ENCODE measurements around the gene ROR2.
A peak's percentile ranks its signal among the peaks of the same experiment; 100 is the strongest.
"Not testable (repeated sequence)": the region's sequence is repeated elsewhere in the genome, so short reads cannot be mapped to it uniquely, and the experiment has no call there.

Gene ROR2

GRCh38 chr9:91949946-91950664, at the start of gene ROR2:
Gene ROR2 (minus strand): TSS chr9:91950228.
- DNase-seq (ENCODE audit: low read depth), result peak; percentile 54

GRCh38 chr9:91995000-91995655, 45.1 kb upstream of the ROR2 start:
- DNase-seq (ENCODE audit: low read depth), result no peak

DNA sequence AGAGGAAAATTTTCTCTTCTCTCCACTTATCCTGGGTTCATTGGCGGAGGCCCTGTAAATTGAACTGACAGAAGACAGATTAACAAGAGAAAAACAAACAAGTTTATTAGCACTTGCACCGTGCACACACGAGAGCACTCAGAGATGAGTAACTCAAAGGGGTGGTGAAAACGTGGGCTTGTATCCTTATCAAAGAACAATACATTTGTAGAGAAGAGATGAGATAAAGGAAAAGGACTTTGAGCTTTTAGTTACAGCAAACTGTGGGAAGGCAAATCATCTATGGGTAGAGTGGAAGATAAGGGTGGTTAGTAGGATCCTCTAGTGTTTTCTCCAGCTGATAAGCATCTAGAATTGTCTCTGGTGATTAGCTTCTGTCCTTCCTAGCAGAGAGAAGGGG, 44.4 kb upstream of the ROR2 start:
- no peak for DNase-seq (ENCODE audit: low read depth)

GRCh38 chr9:91992461-91993041, 42.5 kb upstream of the ROR2 start:
- peak; percentile 46 for DNase-seq (ENCODE audit: low read depth)

DNA sequence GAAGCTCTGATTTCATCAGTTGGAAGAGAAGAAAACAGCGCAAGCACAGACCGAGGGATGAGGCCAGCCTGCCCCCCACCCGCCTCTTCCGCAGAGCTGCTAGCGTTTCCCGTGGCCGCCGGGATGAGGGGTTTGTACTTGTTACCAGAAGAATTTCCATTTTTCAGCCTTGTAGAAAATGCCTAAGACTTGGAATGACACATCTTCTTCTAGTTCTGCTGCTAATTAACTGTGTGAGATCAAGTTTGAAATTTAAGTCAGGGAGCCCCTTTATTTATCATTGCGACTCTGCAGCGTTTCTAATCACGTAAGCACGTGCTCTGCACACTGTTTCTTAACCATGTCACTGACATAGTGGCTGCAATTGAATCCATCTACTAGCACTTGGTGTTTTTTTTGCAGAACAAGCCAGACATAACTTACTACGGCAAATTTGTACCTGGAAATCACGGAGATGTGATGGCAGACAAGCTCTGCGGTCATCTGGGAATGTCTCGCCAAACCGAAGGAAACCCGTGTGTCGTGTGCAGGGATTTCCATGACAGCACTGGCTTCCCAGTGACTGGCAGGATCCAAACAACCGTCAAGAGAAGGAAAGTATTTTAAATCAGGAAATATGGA, 41.8 kb upstream of the ROR2 start:
- DNase-seq (ENCODE audit: low read depth), result peak; percentile 9

- DNase-seq (ENCODE audit: low read depth), result no peak
Observed at GRCh38 chr9:91986248-91986647, 36.2 kb upstream of the ROR2 start.

- no peak for DNase-seq (ENCODE audit: low read depth)
Observed at GRCh38 chr9:91985692-91986091, 35.7 kb upstream of the ROR2 start.

DNA sequence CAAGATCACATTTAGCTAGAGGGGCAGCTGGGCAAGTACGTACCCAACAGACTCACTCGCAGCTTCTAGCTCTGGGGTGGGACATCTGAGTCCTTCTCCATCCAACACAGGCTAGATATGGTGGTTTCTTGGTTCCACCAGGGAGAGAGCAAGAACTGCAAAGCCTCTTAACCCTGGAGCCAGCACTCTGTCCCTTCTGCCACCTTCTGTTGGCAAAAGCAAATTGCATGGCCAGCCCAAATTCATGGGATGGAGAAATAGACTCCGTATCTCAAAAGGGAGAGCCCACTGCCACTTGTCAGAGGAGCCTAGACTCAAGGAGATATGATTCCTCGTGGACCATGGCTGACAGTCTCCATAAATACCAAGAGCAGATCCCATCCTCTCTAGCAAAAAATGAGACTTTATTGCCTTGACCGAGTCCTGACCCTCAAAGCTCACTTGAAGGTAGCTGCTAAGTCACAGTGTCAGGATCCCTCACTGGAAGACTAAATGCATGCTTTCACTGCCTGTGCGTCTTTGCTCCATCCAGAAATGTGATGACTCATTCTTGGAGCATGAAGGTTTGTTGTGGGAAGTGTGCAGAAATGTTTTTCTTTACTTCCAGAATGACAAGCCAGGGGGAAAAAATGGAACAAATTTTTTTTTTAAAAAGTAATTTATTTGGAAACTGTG, 28.8 kb upstream of the ROR2 start:
- DNase-seq (ENCODE audit: low read depth), result peak; percentile 76

DNA sequence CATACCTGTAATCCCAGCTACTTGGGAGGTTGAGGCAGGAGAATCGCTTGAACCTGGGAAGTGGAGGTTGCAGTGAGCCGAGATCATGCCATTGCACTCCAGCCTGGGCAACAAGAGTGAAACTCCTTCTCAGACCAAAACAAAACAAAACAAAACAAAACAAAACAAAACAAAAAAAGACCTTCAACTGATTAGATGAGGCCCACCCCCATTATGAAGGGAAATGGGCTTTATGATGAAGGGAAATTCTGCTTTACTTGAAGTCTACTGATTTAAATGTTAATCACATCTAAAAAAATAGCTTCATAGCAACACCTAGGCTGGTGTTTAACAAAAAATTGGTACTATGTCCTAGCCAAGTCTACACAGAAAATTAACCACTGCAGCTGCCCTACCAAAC, 25.2 kb upstream of the ROR2 start:
- not testable (repeated sequence) for DNase-seq (ENCODE audit: low read depth)

GRCh38 chr9:91972711-91973110, 22.7 kb upstream of the ROR2 start:
- no peak for DNase-seq (ENCODE audit: low read depth)

- no peak for DNase-seq (ENCODE audit: low read depth)
Observed at GRCh38 chr9:91972076-91972626, 22.1 kb upstream of the ROR2 start.

GRCh38 chr9:91967259-91967658, 17.2 kb upstream of the ROR2 start:
- no peak for DNase-seq (ENCODE audit: low read depth)

DNA sequence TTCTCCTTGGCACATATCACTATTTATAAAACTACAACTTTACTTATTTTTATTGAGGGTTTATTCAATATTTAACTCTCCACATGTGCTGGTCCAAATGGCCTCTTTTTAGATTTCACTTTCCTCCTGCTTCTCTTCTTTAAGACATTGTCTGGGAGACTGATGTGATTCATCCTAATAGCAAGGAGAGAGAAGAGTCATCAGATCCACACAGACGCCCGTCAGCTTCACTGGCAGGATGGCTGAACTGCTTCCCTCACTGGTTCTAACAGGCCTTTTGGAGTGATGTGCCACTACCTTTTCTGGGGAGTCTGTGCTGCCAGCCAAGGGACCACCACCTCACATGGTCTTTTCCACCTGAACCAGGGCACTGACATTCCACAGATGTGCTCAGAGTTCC, 16.5 kb upstream of the ROR2 start:
- peak; percentile 37 for DNase-seq (ENCODE audit: low read depth)

- DNase-seq (ENCODE audit: low read depth), result no peak
Observed at GRCh38 chr9:91963711-91964240, 13.7 kb upstream of the ROR2 start.

- DNase-seq (ENCODE audit: low read depth), result no peak
Observed at GRCh38 chr9:91960367-91960766, 10.3 kb upstream of the ROR2 start.

DNA sequence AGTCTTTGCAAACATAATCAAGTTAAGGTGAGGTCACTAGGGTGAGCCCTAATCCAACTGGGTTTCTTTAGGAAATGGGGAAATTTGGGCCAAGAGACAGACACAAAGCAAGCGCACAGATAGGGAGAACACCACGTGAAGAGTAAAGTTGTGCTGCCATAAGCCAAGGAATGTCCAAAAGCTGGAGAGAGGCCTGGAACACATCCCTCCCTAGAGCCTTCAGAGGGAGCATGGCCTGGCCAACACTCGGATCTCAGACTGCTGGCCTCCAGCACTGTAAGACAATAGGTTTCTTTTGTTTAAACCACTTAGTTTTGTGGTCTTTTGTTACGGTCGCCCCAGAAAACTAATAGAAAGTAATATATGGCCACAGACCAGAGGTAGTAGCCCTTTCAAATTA, 8.1 kb upstream of the ROR2 start:
- DNase-seq (ENCODE audit: low read depth), result no peak

- peak; percentile 74 for DNase-seq (ENCODE audit: low read depth)
Observed at GRCh38 chr9:91954841-91955471, 4.9 kb upstream of the ROR2 start.

DNA sequence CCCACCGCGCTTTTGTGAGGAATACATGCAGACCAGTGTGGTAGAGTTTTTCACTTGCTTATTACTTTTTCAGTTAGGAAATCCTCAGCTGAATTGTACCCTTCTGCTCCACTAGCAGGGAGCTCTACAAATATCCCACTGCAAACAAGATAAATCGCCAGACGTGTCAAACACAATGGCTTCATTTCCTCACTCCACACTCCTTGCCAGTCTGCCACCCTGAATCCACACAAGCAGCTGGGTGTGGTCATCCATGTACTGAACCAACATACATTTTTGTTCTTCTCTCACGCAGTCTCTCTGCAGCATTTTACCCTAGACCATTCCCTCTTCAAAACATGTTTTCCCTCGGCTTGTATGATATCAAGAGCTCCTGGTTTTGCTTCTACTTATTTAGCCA, 3.7 kb upstream of the ROR2 start:
- no peak for DNase-seq (ENCODE audit: low read depth)

DNA sequence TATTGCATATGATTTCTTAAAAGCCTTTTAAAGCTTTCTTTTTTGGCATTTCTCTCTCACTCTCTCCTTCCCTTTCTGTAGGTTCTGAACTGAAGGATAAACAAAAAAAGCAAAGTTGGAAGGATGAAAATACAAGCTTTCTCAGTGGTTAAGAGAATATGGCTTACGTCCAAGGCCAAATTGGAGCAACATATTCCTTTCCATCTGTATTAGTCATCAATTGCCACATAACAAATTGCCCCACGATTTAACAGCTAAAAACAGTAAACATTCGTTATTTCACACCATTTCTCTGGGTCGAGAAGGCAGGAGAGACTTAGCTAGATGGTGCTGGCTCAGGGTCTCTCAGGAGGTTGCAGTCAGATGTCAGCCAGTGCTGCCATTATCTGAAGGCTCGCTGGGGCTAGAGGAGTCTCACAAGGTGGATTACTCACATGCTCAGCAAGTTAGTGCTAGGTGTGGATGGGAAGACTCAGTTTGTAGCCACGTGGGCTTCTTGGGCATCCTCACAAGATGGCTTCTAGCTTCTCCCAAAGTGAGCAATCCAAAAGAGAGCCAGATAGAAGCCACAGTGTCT, 2.0 kb upstream of the ROR2 start:
- peak; percentile 16 for DNase-seq (ENCODE audit: low read depth)

DNA sequence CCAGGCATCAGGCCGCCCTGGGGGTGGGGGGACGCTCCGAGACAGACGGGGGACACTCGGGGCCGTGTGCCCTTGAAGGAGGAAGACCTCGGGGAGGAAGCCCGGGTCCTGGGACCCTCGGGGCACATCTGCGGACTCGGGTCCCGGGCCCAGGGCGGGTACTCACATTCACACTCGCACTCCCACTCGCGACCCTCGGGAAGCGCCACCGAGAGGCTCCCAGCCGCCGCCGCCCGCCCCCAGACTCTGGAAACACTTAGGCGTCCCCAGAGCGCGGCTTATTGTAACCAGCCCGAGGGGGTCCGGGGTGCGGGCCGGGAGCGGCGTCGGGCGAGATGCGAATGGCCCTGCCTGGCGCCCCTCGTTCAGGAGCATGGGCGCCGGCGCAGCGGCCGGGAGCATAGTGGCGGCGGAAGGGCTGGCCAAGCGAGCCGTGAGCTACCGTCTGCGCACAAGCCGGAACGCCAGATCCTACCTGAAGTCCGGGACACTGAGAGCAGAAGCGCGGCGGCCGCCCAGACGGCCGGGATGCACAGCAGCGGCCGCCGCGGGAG, 559 bp downstream of the ROR2 start:
- DNase-seq (ENCODE audit: low read depth), result peak; percentile 12
